ENCODE data around the gene NDP.
"Not testable (repeated sequence)": the region's sequence is repeated elsewhere in the genome, so short reads cannot be mapped to it uniquely, and the experiment has no call there.

The NDP gene

DNA sequence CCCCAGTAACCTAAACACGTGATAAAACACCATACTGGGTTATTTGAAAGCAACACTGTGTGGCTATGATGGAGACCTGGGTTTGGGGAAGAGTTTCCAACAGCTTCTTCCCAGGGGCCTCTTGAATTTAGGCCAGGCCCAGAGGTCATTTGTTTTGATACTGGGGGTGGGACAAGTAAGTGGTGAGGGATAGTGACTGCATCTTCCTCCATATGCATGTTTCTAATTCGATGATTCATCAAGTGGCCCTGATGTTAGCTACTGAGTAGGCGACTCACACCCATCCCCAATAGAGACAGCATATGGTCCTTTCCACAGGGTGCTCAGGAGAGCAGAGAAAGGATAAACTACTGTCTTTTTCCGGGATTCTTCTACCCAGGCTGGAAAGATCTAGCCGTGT, 2.7 kb downstream of the NDP start:
- no peak for DNase-seq

GRCh38 chrX:43969504-43970501, 3.4 kb downstream of the NDP start:
- no peak for DNase-seq

DNA sequence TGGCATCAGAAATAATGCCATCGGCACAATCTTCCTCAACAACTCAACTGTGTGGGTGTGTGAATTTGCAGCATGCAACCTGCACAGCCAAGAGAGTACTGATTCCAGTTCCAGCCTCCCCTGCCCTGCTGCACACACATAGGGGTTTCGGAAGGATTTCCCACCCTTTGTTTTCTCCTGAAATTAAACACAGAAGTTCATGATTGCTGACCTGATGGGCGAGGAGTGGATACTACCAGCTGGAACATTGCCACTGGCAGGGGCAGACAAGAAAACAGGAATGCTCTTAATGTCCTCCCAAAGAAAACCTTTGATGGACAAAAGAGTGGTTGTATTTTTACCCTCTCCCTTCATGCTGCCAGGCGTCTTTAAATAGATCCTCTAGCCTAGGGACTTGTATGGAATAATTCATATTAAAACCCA, 4.8 kb downstream of the NDP start:
- no peak for DNase-seq

GRCh38 chrX:43964936-43965335, 8.3 kb downstream of the NDP start:
- DNase-seq: no peak

DNA sequence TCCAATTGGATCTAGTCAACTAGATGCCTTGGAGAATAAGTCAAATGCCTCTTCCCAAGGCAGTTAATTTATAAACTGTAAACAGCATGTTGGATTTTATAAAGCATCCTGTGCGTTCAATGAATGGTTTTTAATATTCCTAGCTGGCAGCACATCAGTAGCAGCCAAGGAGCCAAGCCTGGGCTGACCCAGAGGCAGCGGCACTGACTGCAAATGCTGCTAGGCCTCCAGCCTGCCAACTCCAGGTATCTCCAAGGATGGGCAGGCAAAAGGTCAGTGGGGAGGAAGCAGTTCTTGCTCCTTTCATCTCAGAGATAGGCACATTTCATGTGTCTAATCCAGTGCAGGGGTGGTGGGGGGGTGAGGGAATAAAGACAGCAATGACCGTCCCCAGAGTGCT, 9.5 kb downstream of the NDP start:
- DNase-seq: no peak

DNA sequence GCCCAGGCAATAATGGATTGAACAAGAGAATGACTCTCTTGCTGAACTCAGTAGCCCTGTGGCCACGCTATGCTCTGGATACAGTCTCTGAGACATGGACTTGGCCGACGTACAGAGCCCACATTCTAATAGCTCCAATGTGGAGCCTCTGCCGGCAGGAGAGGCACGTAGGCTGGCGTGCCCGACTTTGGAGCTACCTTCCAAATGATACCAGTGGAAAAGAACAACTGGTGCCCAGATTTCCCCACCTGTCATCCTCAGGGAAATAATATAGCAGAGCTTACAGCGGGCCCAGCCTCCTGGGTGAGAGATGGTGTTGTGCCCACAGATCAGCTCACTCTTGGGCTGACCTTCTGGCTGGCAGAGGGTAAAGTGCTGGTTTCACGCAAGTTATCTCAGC, 10.6 kb downstream of the NDP start:
- DNase-seq: no peak

DNA sequence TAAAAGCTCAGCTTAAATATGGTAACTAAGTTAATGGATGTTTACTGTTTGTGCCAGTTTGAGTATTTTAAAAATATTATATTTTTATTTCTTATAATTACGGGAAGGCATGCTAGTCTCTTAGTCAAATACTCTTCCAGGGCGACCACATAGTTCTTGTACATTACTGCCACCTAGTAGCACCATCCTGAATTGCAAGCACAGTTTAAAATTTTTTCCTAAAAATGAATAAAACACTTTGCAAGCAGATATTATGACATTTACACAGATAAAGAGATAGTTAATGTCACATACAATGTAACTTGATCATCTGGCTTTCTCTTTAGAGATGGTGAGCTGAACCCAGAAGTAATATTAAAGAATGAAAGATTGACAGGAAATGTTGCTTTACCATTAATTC, 11.5 kb downstream of the NDP start:
- DNase-seq: no peak

- DNase-seq: peak; percentile 79
Measured at GRCh38 chrX:43958529-43958928, 14.7 kb downstream of the NDP start.

GRCh38 chrX:43956034-43956433, 17.2 kb downstream of the NDP start:
- no peak for DNase-seq

GRCh38 chrX:43953218-43953617, 20.0 kb downstream of the NDP start:
- DNase-seq: no peak

DNA sequence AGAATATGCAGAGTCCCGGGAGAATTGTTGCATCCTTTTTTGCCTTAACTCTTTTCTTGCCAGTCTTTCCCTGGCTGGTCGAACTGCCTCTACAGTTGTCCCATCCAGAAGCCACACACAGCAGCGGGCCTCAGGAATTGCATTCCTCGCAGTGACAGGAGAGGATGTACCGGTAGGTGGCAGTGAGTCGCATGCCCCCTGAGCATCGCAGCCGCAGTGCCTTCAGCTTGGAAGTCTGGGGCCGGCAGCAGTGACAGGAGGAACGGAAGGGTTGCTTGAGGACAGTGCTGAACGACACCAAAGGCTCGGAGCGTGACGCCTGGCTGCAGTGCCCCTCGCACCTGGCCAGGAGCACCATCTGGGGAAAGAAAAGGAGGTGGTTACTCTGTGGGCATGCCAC, 23.5 kb downstream of the NDP start:
- peak; percentile 67 for DNase-seq

GRCh38 chrX:43940816-43941474, 32.2 kb downstream of the NDP start:
- peak; percentile 70 for DNase-seq

GRCh38 chrX:43939187-43939926, 33.8 kb downstream of the NDP start:
- no peak for DNase-seq

DNA sequence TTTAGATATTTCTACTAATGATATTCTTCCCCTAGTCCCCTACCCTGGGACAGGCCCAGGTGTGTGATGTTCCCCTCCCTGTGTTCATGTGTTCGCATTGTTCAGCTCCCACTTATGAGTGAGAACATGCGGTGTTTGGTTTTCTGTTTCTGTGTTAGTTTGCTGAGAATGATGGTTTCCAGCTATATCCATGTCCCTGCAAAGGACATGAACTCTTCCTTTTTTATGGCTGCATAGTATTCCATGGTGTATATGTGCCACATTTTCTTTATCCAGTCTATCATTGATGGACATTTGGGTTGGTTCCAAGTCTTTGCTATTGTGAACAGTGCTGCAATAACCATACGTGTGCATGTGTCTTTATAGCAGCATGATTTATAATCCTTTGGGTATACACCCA, 51.2 kb downstream of the NDP start:
- not testable (repeated sequence) for DNase-seq

DNA sequence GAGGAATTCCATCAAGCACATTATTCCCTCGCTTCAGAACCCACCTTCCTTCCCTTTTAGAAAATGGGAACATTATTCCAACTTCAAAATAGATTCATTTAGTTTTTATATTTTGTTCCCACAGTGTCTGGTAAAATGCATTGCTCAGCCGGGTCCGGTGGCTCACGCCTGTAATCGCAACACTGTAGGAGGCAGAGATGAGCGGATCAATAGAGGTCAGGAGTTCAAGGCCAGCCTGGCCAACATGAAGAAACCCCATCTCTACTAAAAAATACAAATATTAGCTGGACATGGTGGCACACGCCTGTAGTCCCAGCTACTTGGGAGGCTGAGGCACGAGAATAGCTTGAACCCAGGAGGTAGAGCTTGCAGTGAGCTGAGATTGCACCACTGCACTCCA, 62.4 kb downstream of the NDP start:
- DNase-seq: not testable (repeated sequence)

DNA sequence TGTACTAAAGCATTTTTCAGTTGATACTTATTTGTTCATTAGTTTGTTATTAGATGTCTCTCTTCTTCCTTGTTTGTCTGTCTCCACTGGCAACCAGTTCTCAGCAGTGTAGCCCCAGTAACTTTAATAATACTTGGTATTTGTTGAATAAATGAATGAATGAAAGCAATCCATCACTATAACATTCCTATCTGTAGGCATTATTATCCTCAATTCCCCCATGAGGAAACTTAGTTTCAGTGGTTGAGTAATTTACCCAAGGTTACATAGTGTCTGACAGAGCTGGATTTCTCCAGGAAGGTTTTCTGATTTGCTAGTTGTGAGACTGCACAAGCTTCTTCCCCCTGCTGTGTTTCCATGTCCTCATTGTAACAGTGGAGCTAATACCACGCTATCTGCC, 63.2 kb downstream of the NDP start:
- DNase-seq: no peak

- DNase-seq: no peak
Measured at GRCh38 chrX:43909141-43909540, 64.0 kb downstream of the NDP start.

DNA sequence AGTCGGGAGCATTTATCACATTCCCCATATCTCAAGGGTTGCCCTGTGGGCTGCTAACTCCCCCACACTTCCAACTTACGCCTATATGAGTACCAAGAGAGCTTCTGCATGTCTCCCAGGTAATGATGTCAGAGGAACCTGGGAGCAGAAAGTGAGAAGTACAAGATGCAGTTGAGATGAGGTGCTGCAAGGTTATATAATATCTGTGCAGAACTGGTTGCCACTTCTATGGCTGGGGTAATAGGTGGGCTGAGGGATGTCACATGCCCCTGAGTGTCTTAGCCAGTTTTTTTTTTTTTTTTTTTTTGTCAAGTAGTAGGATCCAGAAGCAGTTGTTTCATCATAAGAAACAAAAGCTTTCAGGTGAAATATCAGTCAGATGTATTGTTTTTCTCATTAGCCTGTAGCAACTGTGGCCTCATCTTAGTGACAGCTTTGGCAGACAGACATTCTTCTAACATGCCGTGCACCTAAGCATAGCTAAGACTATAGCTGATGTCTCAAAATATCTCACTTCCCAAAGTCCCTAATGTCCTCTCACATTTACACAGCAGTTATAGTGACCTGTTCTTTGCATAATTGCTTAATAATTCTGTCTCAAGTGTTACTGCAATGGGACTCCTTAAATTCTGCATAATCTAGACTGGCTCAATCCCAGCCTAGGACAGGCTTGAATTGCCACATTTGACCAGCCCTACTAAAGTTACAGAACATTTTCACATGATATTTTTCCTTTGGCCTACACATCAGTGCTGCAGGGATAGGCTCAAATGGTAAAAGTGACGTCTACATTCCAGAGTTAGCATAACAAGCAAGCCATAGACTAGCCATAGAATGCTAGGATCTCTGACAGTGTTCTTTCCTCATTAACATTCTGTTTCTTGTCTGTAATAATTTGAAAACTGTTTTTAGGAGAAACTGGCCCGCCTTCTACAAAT, 73.0 kb downstream of the NDP start:
- no peak for DNase-seq
